ENCODE measurements around the gene LDB3.

The LDB3 gene

GRCh38 chr10:86723009-86723408, 54.7 kb downstream of the LDB3 start:
- DNase-seq (ENCODE audit: low read depth), result no peak
- no peak overlapping the region for H3K4me3 ChIP-seq (ENCODE audit: low read length)
- no peak for TF ChIP-seq CTCF (conservative IDR thresholded peaks at IDR 0.05; ENCODE audit: low read depth, low read length)

GRCh38 chr10:86724445-86724844, 56.1 kb downstream of the LDB3 start:
- no peak overlapping the region for H3K4me3 ChIP-seq (ENCODE audit: low read length)
- DNase-seq (ENCODE audit: low read depth), result no peak
- TF ChIP-seq CTCF (conservative IDR thresholded peaks at IDR 0.05; ENCODE audit: low read depth, low read length), result no peak

- TF ChIP-seq CTCF (conservative IDR thresholded peaks at IDR 0.05; ENCODE audit: low read depth, low read length), result no peak
- no peak overlapping the region for H3K4me3 ChIP-seq (ENCODE audit: low read length)
- no peak for DNase-seq (ENCODE audit: low read depth)
These were observed 57.8 kb downstream of the LDB3 start for GRCh38 chr10:86725980-86726676.

GRCh38 chr10:86726677-86726999, 58.3 kb downstream of the LDB3 start:
- TF ChIP-seq CTCF (conservative IDR thresholded peaks at IDR 0.05; ENCODE audit: low read depth, low read length), result no peak
- DNase-seq (ENCODE audit: low read depth), result no peak
- no peak overlapping the region for H3K4me3 ChIP-seq (ENCODE audit: low read length)

DNA sequence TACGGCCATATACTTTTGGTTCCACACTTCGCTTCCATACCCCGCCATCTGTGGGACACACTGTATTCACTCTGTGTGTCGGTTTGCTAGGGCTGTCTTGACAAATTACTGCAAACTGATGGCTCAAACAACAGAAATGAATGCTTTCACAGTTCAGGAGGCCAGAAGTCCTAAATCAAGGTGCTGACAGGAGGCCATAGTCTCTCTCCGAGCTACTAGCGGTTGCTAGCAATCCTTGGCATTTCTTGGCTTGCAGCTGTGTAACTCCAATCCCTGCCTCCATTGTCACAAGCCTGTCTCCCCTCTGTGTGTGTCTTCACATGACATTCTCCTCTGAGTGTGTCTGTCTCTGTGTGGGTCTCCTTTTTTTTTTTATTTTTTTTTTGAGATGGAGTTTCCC, 59.2 kb downstream of the LDB3 start:
- no peak for DNase-seq (ENCODE audit: low read depth)
- no peak overlapping the region for H3K4me3 ChIP-seq (ENCODE audit: low read length)
- TF ChIP-seq CTCF (conservative IDR thresholded peaks at IDR 0.05; ENCODE audit: low read depth, low read length), result no peak

- H3K4me3 ChIP-seq (ENCODE audit: low read length), result no peak overlapping the region
- TF ChIP-seq CTCF (conservative IDR thresholded peaks at IDR 0.05; ENCODE audit: low read depth, low read length), result no peak
- DNase-seq (ENCODE audit: low read depth), result no peak
These were observed 59.7 kb downstream of the LDB3 start for GRCh38 chr10:86728056-86728455.

DNA sequence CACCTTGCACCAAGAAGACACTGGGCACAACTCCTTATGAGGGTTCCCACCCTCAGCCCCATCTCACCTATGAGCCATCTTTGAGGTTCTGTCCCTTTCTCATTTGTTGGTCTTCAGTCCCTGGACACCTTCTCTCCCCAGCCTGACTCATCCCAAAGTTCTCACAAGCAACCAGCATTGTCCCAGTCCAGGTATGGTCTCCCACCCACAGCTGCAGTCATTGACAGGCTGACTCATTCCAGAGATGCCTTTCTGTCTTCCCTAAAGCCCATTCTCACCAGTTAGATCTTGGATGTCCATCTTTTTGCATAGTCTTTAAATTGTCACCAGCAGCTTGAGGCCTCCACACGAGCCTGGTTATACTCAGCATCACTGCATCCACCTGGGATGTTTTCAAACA, 61.4 kb downstream of the LDB3 start:
- no peak for TF ChIP-seq CTCF (conservative IDR thresholded peaks at IDR 0.05; ENCODE audit: low read depth, low read length)
- DNase-seq (ENCODE audit: low read depth), result no peak
- no peak overlapping the region for H3K4me3 ChIP-seq (ENCODE audit: low read length)
